GM19324 (cell line): ENCODE data around the gene SMO.

Experiments
- ATAC-seq: cut with Tn5 transposase; IDR thresholded peaks from one replicate; pipeline ENCODE4 v1.9.1; 2021; ENCODE audit warnings: mild to moderate bottlenecking, moderate library complexity; ENCODE audit not compliant: unreplicated experiment, low FRiP score

SMO gene

GRCh38 chr7:129188372-129188891, at the start of gene SMO:
SMO (plus strand) TSS chr7:129188633; CDS start chr7:129189152, 519 bp downstream.
- ATAC-seq = no peak

GRCh38 chr7:129143724-129144094, 44.7 kb upstream of the SMO start:
- no peak for ATAC-seq

GRCh38 chr7:129144095-129144833, 44.2 kb upstream of the SMO start, which contains the start of gene TSPAN33:
TSPAN33 (plus strand) TSS chr7:129144707; CDS start chr7:129144981, 274 bp downstream.
- peak; percentile 83 for ATAC-seq

GRCh38 chr7:129144834-129145668, 43.4 kb upstream of the SMO start:
- ATAC-seq = peak; percentile 34

GRCh38 chr7:129146237-129146979, 42.0 kb upstream of the SMO start:
- ATAC-seq = peak; percentile 40

GRCh38 chr7:129147731-129148130, 40.7 kb upstream of the SMO start:
- no peak for ATAC-seq

- no peak for ATAC-seq
Observed at GRCh38 chr7:129149511-129149910, 38.9 kb upstream of the SMO start.

- ATAC-seq = no peak
Observed at GRCh38 chr7:129150199-129150996, 38.0 kb upstream of the SMO start.

GRCh38 chr7:129157651-129158050, 30.8 kb upstream of the SMO start:
- ATAC-seq = no peak

GRCh38 chr7:129159539-129159938, 28.9 kb upstream of the SMO start:
- no peak for ATAC-seq

GRCh38 chr7:129160161-129160905, 28.1 kb upstream of the SMO start:
- ATAC-seq = no peak

GRCh38 chr7:129161524-129162225, 26.8 kb upstream of the SMO start:
- ATAC-seq = no peak

GRCh38 chr7:129162732-129163131, 25.7 kb upstream of the SMO start:
- ATAC-seq = no peak

- no peak for ATAC-seq
Observed at GRCh38 chr7:129163875-129164544, 24.4 kb upstream of the SMO start.

GRCh38 chr7:129166745-129167144, 21.7 kb upstream of the SMO start:
- ATAC-seq = no peak

GRCh38 chr7:129167817-129168216, 20.6 kb upstream of the SMO start:
- ATAC-seq = no peak

- no peak for ATAC-seq
Observed at GRCh38 chr7:129168231-129169021, 20.0 kb upstream of the SMO start.
